PC-3 (cell line): ENCODE results near the gene LIMS1.

Source experiments
- CTCF ChIP-seq: fragments of 300-600 bp; sonication (generic); conservative IDR thresholded peaks from 2 replicates; pipeline ENCODE4 v1.5.1; 2017; ENCODE audit warnings: antibody characterized with exemption, low read depth, mild to moderate bottlenecking, low read length
- EZH2 ChIP-seq: fragments of 300-600 bp; sonication (generic); IDR thresholded peaks from one replicate; pipeline ENCODE4 v1.6.1; 2017; ENCODE audit warnings: antibody characterized with exemption, mild to moderate bottlenecking, low read length; ENCODE audit not compliant: unreplicated experiment
- EZH2phosphoT487 ChIP-seq: fragments of 300-600 bp; sonication (generic); IDR thresholded peaks from 2 replicates; pipeline ENCODE4 v1.6.1; 2018; ENCODE audit warnings: mild to moderate bottlenecking, antibody characterized with exemption, low read length, borderline replicate concordance

GRCh38 chr2:108570416-108570815 is 36.1 kb downstream of the LIMS1 start:
- TF ChIP-seq CTCF = no peak
- TF ChIP-seq EZH2 = no peak
- TF ChIP-seq EZH2phosphoT487 = no peak
